NCI-H2196 treated with DMSO at 0.1 percent for 48 hours (cell line): Measurements from ENCODE around the gene THEMIS.

Source experiments
- DNase-seq: peaks from one replicate; lab custom pipeline; 2025; ENCODE audit not compliant: unreplicated experiment; lab: John Stamatoyannopoulos, UW

THEMIS gene

DNA sequence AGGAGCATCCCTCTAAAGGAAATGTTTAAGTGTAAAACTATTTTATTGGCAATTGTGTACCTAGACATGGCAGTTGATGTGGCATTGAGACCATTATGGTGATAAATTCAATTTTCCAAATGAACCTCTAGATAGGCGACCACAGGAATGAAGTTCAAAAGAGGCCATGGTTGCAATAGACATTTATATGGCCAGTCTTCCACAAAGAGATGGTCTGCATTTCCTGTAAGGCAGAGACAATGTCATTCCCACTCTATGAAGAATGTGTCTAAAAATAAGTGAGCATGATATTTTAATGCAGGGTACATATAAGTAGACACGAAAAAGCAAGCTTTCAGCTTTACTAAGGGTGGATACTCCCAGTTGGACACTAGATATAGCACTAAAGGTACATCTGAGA lies 40.9 kb downstream of the THEMIS start:
- no peak for DNase-seq

DNA sequence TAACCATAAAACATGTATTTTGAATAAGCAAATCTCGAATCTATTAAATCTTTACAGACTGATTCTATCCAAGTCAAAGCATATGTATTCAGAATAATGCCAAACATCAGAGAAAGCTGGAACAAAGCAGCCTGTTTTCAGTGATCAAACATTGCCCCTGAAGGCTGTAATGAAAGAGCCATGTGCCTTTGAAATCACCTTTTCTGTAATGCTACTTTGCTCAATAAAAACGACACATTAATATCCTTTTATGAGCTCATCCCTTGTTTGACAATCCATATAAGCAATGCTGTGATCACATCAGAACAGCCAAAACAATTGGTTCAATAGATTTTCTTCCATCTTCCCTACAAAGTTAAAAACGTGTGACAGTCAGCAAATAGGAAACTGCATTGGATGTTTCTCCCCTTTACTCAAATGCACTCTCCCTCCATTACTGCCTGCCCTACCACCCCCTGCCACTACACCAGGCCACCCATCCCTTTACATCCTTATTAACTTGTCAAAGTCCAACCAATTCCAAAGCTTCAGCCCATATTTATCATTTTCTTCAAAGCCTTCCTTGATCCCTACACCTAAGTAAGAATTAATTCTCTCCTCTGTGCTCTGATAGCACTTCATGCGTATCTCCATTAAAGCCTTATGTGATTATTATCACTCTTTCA lies 42.0 kb downstream of the THEMIS start:
- no peak for DNase-seq

GRCh38 chr6:127857051-127857637 lies 43.7 kb downstream of the THEMIS start:
- no peak for DNase-seq

GRCh38 chr6:127855542-127856159 lies 45.2 kb downstream of the THEMIS start:
- DNase-seq = no peak

- no peak for DNase-seq
Measured at GRCh38 chr6:127854009-127854408, 46.8 kb downstream of the THEMIS start.

DNA sequence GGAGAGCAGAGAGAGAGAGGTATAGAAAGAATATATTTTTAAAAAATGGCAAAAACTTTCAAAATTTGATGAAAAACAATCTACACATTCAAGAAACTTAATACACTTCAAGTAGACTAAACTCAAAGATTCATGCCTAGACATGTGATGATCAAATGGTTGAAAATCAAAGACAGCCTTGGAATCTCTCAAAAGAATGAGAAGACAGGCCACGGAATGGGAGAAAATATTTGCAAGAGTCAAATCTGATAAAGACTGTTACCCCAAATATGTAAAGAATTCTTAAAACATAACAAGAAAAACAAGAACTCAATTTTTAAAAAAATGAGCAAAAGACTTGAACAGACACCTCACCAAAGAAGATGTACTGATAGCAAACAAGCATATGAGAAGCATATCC lies 49.7 kb downstream of the THEMIS start:
- no peak for DNase-seq

DNA sequence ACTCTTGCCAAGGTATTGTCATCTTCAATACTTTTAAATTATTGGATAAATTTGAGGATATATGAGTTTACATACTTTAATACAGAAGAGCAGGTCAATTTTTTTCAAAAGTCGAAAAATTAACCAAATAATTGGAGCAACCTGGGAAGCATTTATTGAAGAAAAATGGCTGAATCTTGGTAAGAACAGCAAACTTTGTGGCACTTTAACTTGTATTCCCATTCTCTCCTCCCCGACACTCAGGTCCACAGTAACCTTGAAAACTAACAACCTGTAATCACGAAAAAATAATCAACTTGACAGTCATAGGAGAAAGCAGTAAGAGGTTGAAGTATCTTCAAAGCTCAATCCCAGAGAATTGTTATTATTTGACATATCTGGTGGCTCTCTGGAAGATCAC lies 55.6 kb downstream of the THEMIS start:
- no peak for DNase-seq

DNA sequence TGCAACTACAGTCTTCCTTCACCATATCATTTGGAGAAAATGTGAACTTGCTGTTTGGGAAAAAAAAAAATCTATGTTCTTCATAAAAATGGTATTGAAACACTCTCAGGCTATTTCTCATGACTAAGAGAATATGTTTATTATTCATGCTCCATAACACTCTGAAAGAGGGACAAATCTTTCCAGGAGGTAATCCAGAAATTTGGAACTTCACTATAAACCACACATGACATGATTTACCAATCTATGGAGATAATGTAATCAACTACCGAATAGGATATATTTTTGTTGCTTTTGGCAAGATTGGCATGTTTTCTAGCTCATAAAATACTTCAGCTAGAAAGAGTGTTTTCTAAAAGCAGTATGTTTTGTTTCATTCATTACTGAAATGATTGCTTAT lies 56.3 kb downstream of the THEMIS start:
- DNase-seq = no peak

DNA sequence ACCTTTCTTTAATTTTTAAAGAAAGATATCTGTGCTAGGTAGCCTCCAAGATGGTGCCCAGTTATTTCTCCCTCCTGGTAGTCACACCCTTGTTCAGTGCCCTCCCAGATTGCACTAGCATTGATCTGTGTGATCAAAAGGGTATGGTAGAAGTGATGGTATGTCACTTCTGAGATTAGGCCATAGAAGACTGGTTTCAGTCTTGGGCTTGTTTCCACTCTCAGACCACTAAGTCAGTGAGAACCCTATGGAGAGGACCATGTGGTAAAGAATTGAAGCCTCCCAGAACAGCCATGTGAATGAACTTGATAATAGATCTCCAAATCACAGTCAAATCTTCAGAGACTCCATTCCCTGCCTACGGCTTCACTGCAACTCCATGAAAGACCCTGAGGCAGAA lies 57.3 kb downstream of the THEMIS start:
- no peak for DNase-seq

DNA sequence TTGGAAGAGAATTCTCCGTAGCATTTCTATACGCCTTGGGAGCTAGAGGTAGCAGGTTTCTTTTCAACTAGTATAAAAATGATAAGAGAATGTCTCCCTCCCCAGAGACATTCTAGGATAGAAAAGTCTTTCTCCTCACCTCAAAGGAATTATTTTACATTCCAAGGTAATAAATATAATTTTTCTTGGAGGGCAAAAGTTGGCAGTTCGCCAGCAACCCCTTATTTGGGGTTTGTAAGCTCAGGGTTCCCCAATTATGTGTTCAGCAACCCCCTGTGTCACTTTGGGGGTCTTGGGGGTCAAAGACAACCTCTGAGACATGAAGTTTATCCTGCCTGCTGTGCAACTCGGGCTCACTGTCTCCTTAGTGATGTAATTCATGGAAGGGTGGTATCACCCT lies 58.3 kb downstream of the THEMIS start:
- no peak for DNase-seq

- DNase-seq = no peak
Measured at GRCh38 chr6:127841811-127842210, 59.0 kb downstream of the THEMIS start.

- DNase-seq = no peak
Measured at GRCh38 chr6:127834136-127834535, 66.7 kb downstream of the THEMIS start.

- no peak for DNase-seq
Measured at GRCh38 chr6:127833336-127833735, 67.5 kb downstream of the THEMIS start.

- no peak for DNase-seq
Measured at GRCh38 chr6:127832381-127832780, 68.5 kb downstream of the THEMIS start.

- DNase-seq = no peak
Measured at GRCh38 chr6:127824061-127824460, 76.8 kb downstream of the THEMIS start.

- DNase-seq = no peak
Measured at GRCh38 chr6:127821431-127821830, 79.4 kb downstream of the THEMIS start.

DNA sequence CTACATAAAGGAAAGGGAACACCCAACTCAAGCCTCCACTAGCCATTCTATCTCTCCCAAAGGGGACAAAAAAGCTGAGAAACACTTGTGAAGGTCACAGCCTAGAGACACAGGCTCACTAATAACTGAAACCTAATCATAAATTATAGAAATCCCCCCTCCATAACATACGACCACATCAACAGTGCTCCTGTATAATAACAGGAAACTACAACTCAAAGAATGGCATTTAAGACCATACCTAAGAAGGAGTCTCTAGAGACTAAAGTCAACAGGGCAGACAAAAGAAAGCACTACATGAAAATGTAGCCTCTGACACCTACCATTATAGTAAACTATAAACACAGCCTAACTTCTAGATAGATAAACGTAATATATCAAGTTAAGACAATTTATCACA lies 82.7 kb downstream of the THEMIS start:
- no peak for DNase-seq

DNA sequence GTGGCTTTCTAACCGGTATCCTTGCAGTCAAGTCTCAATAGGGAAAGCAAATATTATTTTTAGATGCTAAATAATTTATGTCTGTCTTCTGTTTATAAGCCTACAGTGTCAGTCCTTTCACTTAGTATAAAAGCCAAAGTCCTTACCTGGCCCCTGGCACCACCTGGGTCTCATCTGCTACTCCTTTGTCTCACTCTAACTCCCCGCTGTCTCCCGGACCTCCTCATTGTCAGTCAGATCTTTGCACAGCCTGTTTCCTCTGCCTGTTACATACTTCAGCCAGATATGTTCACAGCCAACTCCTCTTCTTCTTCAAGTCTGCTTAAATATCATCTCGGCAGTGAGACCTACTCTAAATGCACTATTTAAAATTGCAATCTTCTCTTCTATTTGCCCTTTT lies 84.2 kb downstream of the THEMIS start:
- DNase-seq = no peak

DNA sequence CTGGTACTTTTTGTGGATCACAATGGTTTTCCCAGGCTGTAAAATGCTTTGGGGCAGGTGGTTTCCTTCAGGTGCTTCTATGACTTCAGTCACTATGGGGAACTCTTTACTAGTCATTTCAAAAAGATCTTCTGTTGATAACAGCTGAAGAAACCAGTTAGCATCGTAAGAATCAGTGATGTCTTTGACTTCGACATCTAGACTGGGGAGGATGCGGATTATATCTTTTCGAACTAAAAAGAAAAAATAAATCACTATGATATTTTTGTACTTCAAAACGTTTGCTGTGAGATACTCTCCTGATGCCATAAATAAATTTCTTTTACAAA lies 87.2 kb downstream of the THEMIS start:
- no peak for DNase-seq

- no peak for DNase-seq
Measured at GRCh38 chr6:127812985-127813698, 87.7 kb downstream of the THEMIS start.

- no peak for DNase-seq
Measured at GRCh38 chr6:127811900-127812570, 88.8 kb downstream of the THEMIS start.
